Ovary (tissue), 9 donors: ENCODE data around the gene TBX19. TPM values are rescaled to one million over a fixed set of nuclear protein-coding genes. Genes with fewer than 3 reads are reported as not detected.
A peak's percentile ranks its signal among the peaks of the same experiment; 100 is the strongest.
"Not testable (repeated sequence)": the region's sequence is repeated elsewhere in the genome, so short reads cannot be mapped to it uniquely, and the experiment has no call there.

Experiments used
- DNase-seq, 5 donors: peaks; one replicate each; pipeline ENCODE4 v3.0.0-alpha.2; 2019 to 2020
- H3K27ac ChIP-seq, 2 donors: fragments of 200-600 bp; one replicate each; pipeline versions ENCODE4 v1.5.1 to v1.8.0; 2019 to 2022
- H3K27me3 ChIP-seq: fragments of 200-600 bp; one replicate; pipeline ENCODE4 v1.8.0; 2022
- H3K36me3 ChIP-seq: fragments of 200-600 bp; sonication (generic); one replicate; pipeline ENCODE4 v1.5.1; 2019
- H3K4me1 ChIP-seq: one replicate; pipeline ENCODE4 v1.8.1; 2013; ENCODE audit warnings: mild to moderate bottlenecking, moderate library complexity; ENCODE audit not compliant: insufficient read depth
- H3K4me3 ChIP-seq: fragments of 200-600 bp; sonication (generic); one replicate; pipeline ENCODE4 v1.5.1; 2017
- H3K9me3 ChIP-seq, 2 donors: fragments of 200-600 bp in 1 of 2; sonication (generic) in 1 of 2; one replicate each; pipeline versions ENCODE4 v1.5.1 to v1.8.1; 2013 to 2019; ENCODE audit warnings: mild to moderate bottlenecking in 1 of 2, moderate library complexity in 1 of 2
- CTCF ChIP-seq, 3 donors: fragments of 450-650 bp in 2 of 3; fragments of 200-600 bp in 1 of 3; IDR thresholded peaks; one replicate each; pipeline versions ENCODE4 v1.5.1 to v1.8.0; 2016 to 2022; ENCODE audit warnings: antibody characterized with exemption in 3 of 3, mild to moderate bottlenecking in 1 of 3
- EP300 ChIP-seq: sonication (generic); formaldehyde crosslinking; IDR thresholded peaks from one replicate; pipeline ENCODE4 v1.6.1; 2017; ENCODE audit warnings: antibody characterized with exemption
- POLR2A ChIP-seq: fragments of 450-650 bp; IDR thresholded peaks from one replicate; pipeline ENCODE4 v1.6.1; 2017; ENCODE audit warnings: antibody characterized with exemption, mild to moderate bottlenecking, moderate library complexity
- WGBS, 3 donors: extraction: QIAGEN DNeasy Blood & Tissue Kit in 1 of 3; methylation state at CpG; one replicate each; pipeline versions ENCODE4 v1.1.5 to v1.1.7; 2013 to 2017; 5-methylcytosine and 5-hydroxymethylcytosine counted together
- intact Hi-C, 4 donors: fragments of 100-400 bp; cut with DNase I; formaldehyde crosslinking; loops; one replicate each; pipeline versions ENCODE4 v1.11.0 to v1.15.1; 2022 to 2023
- polyA plus RNA-seq, 2 donors: library from polyadenylated mRNA; stranded (reverse); fragments of 200-250 nt in 1 of 2; fragments of 350-450 nt in 1 of 2; fragmentation: Illumina TruSeq in 1 of 2; extraction: RNeasy Lipid Tissue Mini Kit (QIAGEN cat#74804) in 1 of 2; gene quantifications; one replicate each; pipeline ENCODE4 v1.2.3, GENCODE V29; 2013 to 2014
- total RNA-seq, 7 donors: library from RNA; depleted of rRNA in 2 of 7; stranded (reverse); fragments of >200 nt in 2 of 7; fragmentation: NEBNext Ultra II Directional in 3 of 7; extraction: Animal tissue kit (Norgen Biotek cat#: 25700) in 3 of 7; gene quantifications; one replicate each; pipeline versions ENCODE4 v1.1.0 to v1.2.4, GENCODE V29; 2016 to 2023
- donor health status: DM: no; HTN: no; CAD: no; lungs with moderate emphysema.
- donor health status: DM: no; HTN: no; CAD: no.
- donor health status: Bipolar disorder and iron deficiency.
- donor health status: DM: yes; HTN: yes; CAD: no.
- donor health status: DM: no; HTN: no; CAD: no.
- donor health status: DM: yes; HTN: yes; CAD: no.

Gene TBX19
- total and polyA plus RNA-seq, 9 donors, result 0.92 to 4.1 (median 3.7) TPM

GRCh38 chr1:168344517-168344916 is 63.8 kb downstream of the TBX19 start:
- TF ChIP-seq EP300 (no peak), CTCF (IDR thresholded peaks at IDR 0.05) (no peak), POLR2A (no peak)
- no peaks in the 10 kb centered on the region for H3K4me1 ChIP-seq
- no peak for DNase-seq
- H3K9me3 ChIP-seq, result no peaks in the 10 kb centered on the region
- 78 to 86% (median 78%) methylated on average over 4 of the region's 4 CpGs for WGBS, 3 donors
- intact Hi-C loops, result no loop called here
- no peak overlapping the region for H3K27ac ChIP-seq
- H3K36me3 ChIP-seq, result no peaks in the 10 kb centered on the region
- H3K4me3 ChIP-seq, result no peak overlapping the region
- no peaks in the 10 kb centered on the region for H3K27me3 ChIP-seq

- no peaks in the 10 kb centered on the region for H3K9me3 ChIP-seq
- no peak overlapping the region for H3K27ac ChIP-seq
- intact Hi-C loops, result no loop called here
- no peaks in the 10 kb centered on the region for H3K27me3 ChIP-seq
- WGBS, 3 donors, result 88 to 96% (median 89%) methylated on average over 1 of the region's 1 CpG
- no peaks in the 10 kb centered on the region for H3K36me3 ChIP-seq
- no peak for DNase-seq
- no peaks in the 10 kb centered on the region for H3K4me1 ChIP-seq
- no peak for TF ChIP-seq POLR2A
- no peak for TF ChIP-seq CTCF (IDR thresholded peaks at IDR 0.05)
- TF ChIP-seq EP300, result no peak
- H3K4me3 ChIP-seq, result no peak overlapping the region
Measured at GRCh38 chr1:168345939-168346338, 65.3 kb downstream of the TBX19 start.

GRCh38 chr1:168347630-168348029 is 67.0 kb downstream of the TBX19 start:
- Histone ChIP-seq H3K9me3 (no peaks in the 10 kb centered on the region), H3K4me1 (no peaks in the 10 kb centered on the region), H3K27me3 (no peaks in the 10 kb centered on the region), H3K36me3 (no peaks in the 10 kb centered on the region), H3K27ac (no peak overlapping the region), H3K4me3 (peak overlapping the region; percentile 35)
- TF ChIP-seq EP300 (no peak), CTCF (IDR thresholded peaks at IDR 0.05) (no peak), POLR2A (no peak)
- 98% methylated on average over 1 of the region's 1 CpG for WGBS, 3 donors
- DNase-seq, result no peak
- intact Hi-C loops, result no loop called here

GRCh38 chr1:168348146-168348709 is 67.6 kb downstream of the TBX19 start:
- Histone ChIP-seq H3K36me3 (no peaks in the 10 kb centered on the region), H3K4me3 (peak overlapping the region; percentile 35), H3K27ac (no peak overlapping the region), H3K4me1 (no peaks in the 10 kb centered on the region), H3K27me3 (no peaks in the 10 kb centered on the region), H3K9me3 (no peaks in the 10 kb centered on the region)
- intact Hi-C loops, result no loop called here
- WGBS, 3 donors, result 35 to 54% (median 44%) methylated on average over 8 of the region's 8 CpGs
- TF ChIP-seq CTCF (IDR thresholded peaks at IDR 0.05), result no peak
- TF ChIP-seq POLR2A, result no peak
- no peak for TF ChIP-seq EP300
- no peak for DNase-seq

GRCh38 chr1:168354335-168355269 is 73.9 kb downstream of the TBX19 start:
- H3K27me3 ChIP-seq, intact Hi-C loops, H3K27ac ChIP-seq, H3K4me1 ChIP-seq, H3K9me3 ChIP-seq, H3K4me3 ChIP-seq, DNase-seq, H3K36me3 ChIP-seq: not testable (repeated sequence)
- 92 to 95% (median 94%) methylated on average over 32 to 36 of the region's 36 CpGs for WGBS, 3 donors
